GM10266 (cell line): Measurements from ENCODE around the gene C2orf76.
A peak's percentile ranks its signal among the peaks of the same experiment; 100 is the strongest.

Experiments
- DNase-seq: peaks from one replicate; pipeline ENCODE4 v3.0.0; 2012; ENCODE audit errors: extremely low spot score
- CTCF ChIP-seq: IDR thresholded peaks from 2 replicates; pipeline ENCODE4 v1.5.1; 2012; ENCODE audit warnings: mild to moderate bottlenecking, low read depth; ENCODE audit not compliant: control insufficient read depth, insufficient read depth; ENCODE audit errors: missing control alignments

Gene C2orf76

GRCh38 chr2:119350311-119350998 lies 16.2 kb downstream of the C2orf76 start:
- no peak for DNase-seq
- TF ChIP-seq CTCF, result no peak

- DNase-seq, result no peak
- no peak for TF ChIP-seq CTCF
These were observed 17.3 kb downstream of the C2orf76 start for GRCh38 chr2:119349289-119349688.

GRCh38 chr2:119341684-119342083 lies 24.9 kb downstream of the C2orf76 start:
- TF ChIP-seq CTCF, result no peak
- DNase-seq, result no peak

GRCh38 chr2:119339562-119339923 lies 27.1 kb downstream of the C2orf76 start:
- DNase-seq, result no peak
- TF ChIP-seq CTCF, result no peak

- TF ChIP-seq CTCF, result no peak
- DNase-seq, result peak; percentile 75
These were observed 27.6 kb downstream of the C2orf76 start for GRCh38 chr2:119338826-119339561.

- DNase-seq, result no peak
- TF ChIP-seq CTCF, result no peak
These were observed 28.4 kb downstream of the C2orf76 start for GRCh38 chr2:119338272-119338671.

GRCh38 chr2:119337749-119338148 lies 28.9 kb downstream of the C2orf76 start:
- no peak for TF ChIP-seq CTCF
- DNase-seq, result no peak
